Measurements from ENCODE around the gene OR9G1. TPM values are rescaled to one million over a fixed set of nuclear protein-coding genes. Genes with fewer than 3 reads are reported as not detected.

Gene OR9G1
- total and polyA plus RNA-seq, 2 of the 13 experiments (the other 11 are each of a cell fraction or from before 2014, with no cell fraction given): not detected

DNA sequence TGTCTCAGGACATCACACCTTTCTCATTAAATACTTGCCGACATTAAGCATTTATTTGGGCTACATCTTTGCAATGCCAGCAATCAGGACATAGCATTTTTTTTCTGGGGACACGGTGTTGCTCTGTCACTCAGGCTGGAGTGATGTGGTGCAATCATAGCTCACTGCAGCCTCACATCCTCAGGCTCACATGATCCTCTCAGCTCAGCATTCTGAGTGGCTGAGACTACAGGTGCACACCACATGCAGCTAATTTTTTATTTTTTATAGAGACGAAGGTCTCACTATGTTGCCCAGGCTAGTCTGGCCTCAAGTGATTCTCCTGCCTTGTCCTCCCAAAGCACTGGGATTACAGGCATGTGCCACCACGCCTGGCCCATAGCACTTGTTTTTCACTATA lies 21.6 kb downstream of the OR9G1 start:
- WGBS (ENCODE audit: low lambda C conversion rate): 0% methylated on average over 4 of the region's 4 CpGs
- TF ChIP-seq ZNF205 (CRISPR knock-in tag; IDR thresholded peaks at IDR 0.05): no peak
- TF ChIP-seq, protein P1, sequence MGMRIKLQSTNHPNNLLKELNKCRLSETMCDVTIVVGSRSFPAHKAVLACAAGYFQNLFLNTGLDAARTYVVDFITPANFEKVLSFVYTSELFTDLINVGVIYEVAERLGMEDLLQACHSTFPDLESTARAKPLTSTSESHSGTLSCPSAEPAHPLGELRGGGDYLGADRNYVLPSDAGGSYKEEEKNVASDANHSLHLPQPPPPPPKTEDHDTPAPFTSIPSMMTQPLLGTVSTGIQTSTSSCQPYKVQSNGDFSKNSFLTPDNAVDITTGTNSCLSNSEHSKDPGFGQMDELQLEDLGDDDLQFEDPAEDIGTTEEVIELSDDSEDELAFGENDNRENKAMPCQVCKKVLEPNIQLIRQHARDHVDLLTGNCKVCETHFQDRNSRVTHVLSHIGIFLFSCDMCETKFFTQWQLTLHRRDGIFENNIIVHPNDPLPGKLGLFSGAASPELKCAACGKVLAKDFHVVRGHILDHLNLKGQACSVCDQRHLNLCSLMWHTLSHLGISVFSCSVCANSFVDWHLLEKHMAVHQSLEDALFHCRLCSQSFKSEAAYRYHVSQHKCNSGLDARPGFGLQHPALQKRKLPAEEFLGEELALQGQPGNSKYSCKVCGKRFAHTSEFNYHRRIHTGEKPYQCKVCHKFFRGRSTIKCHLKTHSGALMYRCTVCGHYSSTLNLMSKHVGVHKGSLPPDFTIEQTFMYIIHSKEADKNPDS (CRISPR knock-in tag; IDR thresholded peaks at IDR 0.05): no peak
- no peak for TF ChIP-seq PAF1 (CRISPR knock-in tag; IDR thresholded peaks at IDR 0.05)
- TF ChIP-seq, protein P2, sequence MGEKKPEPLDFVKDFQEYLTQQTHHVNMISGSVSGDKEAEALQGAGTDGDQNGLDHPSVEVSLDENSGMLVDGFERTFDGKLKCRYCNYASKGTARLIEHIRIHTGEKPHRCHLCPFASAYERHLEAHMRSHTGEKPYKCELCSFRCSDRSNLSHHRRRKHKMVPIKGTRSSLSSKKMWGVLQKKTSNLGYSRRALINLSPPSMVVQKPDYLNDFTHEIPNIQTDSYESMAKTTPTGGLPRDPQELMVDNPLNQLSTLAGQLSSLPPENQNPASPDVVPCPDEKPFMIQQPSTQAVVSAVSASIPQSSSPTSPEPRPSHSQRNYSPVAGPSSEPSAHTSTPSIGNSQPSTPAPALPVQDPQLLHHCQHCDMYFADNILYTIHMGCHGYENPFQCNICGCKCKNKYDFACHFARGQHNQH (CRISPR knock-in tag; IDR thresholded peaks at IDR 0.05): no peak
- no peak for TF ChIP-seq STAT5B (CRISPR knock-in tag; IDR thresholded peaks at IDR 0.05)
- no peak for TF ChIP-seq ZNF547 (CRISPR knock-in tag; IDR thresholded peaks at IDR 0.05)
- no peak for TF ChIP-seq HOXA9 (CRISPR knock-in tag; IDR thresholded peaks at IDR 0.05; ENCODE audit: borderline replicate concordance)
- TF ChIP-seq, protein P3, sequence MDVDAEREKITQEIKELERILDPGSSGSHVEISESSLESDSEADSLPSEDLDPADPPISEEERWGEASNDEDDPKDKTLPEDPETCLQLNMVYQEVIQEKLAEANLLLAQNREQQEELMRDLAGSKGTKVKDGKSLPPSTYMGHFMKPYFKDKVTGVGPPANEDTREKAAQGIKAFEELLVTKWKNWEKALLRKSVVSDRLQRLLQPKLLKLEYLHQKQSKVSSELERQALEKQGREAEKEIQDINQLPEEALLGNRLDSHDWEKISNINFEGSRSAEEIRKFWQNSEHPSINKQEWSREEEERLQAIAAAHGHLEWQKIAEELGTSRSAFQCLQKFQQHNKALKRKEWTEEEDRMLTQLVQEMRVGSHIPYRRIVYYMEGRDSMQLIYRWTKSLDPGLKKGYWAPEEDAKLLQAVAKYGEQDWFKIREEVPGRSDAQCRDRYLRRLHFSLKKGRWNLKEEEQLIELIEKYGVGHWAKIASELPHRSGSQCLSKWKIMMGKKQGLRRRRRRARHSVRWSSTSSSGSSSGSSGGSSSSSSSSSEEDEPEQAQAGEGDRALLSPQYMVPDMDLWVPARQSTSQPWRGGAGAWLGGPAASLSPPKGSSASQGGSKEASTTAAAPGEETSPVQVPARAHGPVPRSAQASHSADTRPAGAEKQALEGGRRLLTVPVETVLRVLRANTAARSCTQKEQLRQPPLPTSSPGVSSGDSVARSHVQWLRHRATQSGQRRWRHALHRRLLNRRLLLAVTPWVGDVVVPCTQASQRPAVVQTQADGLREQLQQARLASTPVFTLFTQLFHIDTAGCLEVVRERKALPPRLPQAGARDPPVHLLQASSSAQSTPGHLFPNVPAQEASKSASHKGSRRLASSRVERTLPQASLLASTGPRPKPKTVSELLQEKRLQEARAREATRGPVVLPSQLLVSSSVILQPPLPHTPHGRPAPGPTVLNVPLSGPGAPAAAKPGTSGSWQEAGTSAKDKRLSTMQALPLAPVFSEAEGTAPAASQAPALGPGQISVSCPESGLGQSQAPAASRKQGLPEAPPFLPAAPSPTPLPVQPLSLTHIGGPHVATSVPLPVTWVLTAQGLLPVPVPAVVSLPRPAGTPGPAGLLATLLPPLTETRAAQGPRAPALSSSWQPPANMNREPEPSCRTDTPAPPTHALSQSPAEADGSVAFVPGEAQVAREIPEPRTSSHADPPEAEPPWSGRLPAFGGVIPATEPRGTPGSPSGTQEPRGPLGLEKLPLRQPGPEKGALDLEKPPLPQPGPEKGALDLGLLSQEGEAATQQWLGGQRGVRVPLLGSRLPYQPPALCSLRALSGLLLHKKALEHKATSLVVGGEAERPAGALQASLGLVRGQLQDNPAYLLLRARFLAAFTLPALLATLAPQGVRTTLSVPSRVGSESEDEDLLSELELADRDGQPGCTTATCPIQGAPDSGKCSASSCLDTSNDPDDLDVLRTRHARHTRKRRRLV (CRISPR knock-in tag; IDR thresholded peaks at IDR 0.05): no peak
- no peak for TF ChIP-seq ZSCAN22 (CRISPR knock-in tag; IDR thresholded peaks at IDR 0.05)
- TF ChIP-seq ZNF660 (CRISPR knock-in tag; IDR thresholded peaks at IDR 0.05; ENCODE audit: borderline replicate concordance, low read depth): no peak
- no peak for TF ChIP-seq ZNF572 (CRISPR knock-in tag; IDR thresholded peaks at IDR 0.05)
- TF ChIP-seq ZNF749 (CRISPR knock-in tag; IDR thresholded peaks at IDR 0.05; ENCODE audit: borderline replicate concordance): no peak
- TF ChIP-seq, protein P4, sequence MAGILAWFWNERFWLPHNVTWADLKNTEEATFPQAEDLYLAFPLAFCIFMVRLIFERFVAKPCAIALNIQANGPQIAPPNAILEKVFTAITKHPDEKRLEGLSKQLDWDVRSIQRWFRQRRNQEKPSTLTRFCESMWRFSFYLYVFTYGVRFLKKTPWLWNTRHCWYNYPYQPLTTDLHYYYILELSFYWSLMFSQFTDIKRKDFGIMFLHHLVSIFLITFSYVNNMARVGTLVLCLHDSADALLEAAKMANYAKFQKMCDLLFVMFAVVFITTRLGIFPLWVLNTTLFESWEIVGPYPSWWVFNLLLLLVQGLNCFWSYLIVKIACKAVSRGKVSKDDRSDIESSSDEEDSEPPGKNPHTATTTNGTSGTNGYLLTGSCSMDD (CRISPR knock-in tag; IDR thresholded peaks at IDR 0.05): no peak
- no peak for TF ChIP-seq ARNT (IDR thresholded peaks at IDR 0.05)
- no peak for TF ChIP-seq ZFAT (CRISPR knock-in tag; conservative IDR thresholded peaks at IDR 0.05)
- no peak for TF ChIP-seq ZNF282 (IDR thresholded peaks at IDR 0.05; ENCODE audit: partially characterized antibody)
- FAIRE-seq (no peak), DNase-seq (ENCODE audit: low spot score) (no peak), ATAC-seq (no peak)
- no peaks in the 10 kb centered on the region for H3K36me3 ChIP-seq (replicated peaks in 1 of 2; ENCODE audit: control insufficient read depth in 1 of 2, insufficient read depth in 2 of 2, low read length in 2 of 2)
- ChIA-PET CTCF (ENCODE audit: low intra/inter-chr PET ratio, low total read pairs) (no interaction called here), POLR2A (no interaction called here)
- H3K79me2 ChIP-seq (ENCODE audit: insufficient read depth, low read length): no peaks in the 10 kb centered on the region
- no peak overlapping the region for H3K4me2 ChIP-seq (ENCODE audit: low read depth, low read length)
- H2AFZ ChIP-seq (ENCODE audit: low read length): no peak overlapping the region
- no TSS peak for BruUV-seq (replicated peaks)
- H4K20me1 ChIP-seq (ENCODE audit: insufficient read depth, low read length): no peaks in the 10 kb centered on the region
- no peaks in the 10 kb centered on the region for H3K9me3 ChIP-seq (ENCODE audit: low read length)
- H3K27me3 ChIP-seq (ENCODE audit: control insufficient read depth in 1 of 2, insufficient read depth in 2 of 2, low read length in 2 of 2): no peaks in the 10 kb centered on the region
- no peak overlapping the region for H3K9ac ChIP-seq (ENCODE audit: insufficient read depth, low read depth, low read length)
- H3K4me3 ChIP-seq (replicated peaks in 1 of 3; ENCODE audit: insufficient read depth in 1 of 3, low read depth in 2 of 3, low read length in 3 of 3): no peak overlapping the region
- no peak overlapping the region for H3K27ac ChIP-seq (ENCODE audit: extremely low read length, insufficient read depth, low read length)
- in situ Hi-C loops (cut with HindIII; ENCODE audit: extremely low pct_ligation_motif_present, low pct_unique_long_range_greater_than_20kb) (no loop called here), intact Hi-C loops (cut with micrococcal nuclease; ENCODE audit: unreplicated experiment) (no loop called here)
- H3K4me1 ChIP-seq (ENCODE audit: insufficient read depth, low read length): no peaks in the 10 kb centered on the region

Measured in HepG2 (cell line).